Endometrium (tissue), 2 donors: ENCODE data around the gene SLC1A1.
"Not testable (repeated sequence)": the region's sequence is repeated elsewhere in the genome, so short reads cannot be mapped to it uniquely, and the experiment has no call there.

Experiments used
- FAIRE-seq: peaks from 2 replicates; lab custom pipeline; 2012; peaks lifted over from hg19 to GRCh38; lab: Jason Lieb, UNC
- donor health status: control.
- donor health status: control.

SLC1A1 gene

GRCh38 chr9:4581035-4581760, 90.9 kb downstream of the SLC1A1 start:
- FAIRE-seq, result no peak

- no peak for FAIRE-seq
Measured at GRCh38 chr9:4581861-4582565, 91.7 kb downstream of the SLC1A1 start.

GRCh38 chr9:4583001-4583400, 92.7 kb downstream of the SLC1A1 start:
- no peak for FAIRE-seq

DNA sequence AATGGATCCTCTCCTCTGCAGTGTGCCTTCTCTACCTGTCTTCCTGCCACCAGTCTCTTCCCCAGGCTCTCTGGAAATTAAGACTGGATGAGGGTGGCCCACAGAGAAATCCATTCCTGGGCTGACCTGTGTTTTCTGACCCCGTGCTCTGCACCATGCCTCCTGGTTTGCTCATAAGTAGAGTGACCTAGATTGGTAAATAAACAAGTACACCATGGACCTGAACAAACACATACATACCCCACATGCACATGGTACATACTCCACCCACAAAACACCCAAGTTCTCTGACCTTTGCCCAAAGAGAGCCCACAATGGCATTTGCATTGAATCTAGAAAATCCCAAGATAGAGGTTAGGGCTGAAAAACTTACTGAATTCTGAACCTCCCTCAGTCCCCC, 94.4 kb downstream of the SLC1A1 start:
- no peak for FAIRE-seq

- FAIRE-seq, result no peak
Measured at GRCh38 chr9:4585135-4585534, 94.9 kb downstream of the SLC1A1 start.

DNA sequence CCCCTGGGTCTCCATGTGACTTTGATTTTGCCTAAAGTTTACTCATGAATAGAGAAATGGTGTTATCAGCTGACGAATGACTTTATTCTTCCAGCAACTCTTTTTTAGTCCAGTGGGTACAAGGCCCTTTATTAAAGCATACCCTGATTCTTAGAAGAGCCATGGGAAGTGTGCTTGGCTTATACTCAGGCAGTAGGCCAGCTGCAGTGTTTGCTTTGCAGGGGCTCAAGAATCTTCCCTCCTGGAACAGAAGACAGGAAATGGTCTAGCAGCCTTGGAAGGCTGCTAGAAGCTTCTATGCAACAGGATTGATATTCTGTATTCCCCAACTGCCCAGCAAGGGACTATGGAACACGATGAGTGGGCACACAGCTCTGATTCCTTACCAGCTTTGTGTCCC, 98.5 kb downstream of the SLC1A1 start:
- FAIRE-seq, result no peak

- FAIRE-seq, result no peak
Measured at GRCh38 chr9:4590430-4591122, 100.3 kb downstream of the SLC1A1 start.

- FAIRE-seq, result no peak
Measured at GRCh38 chr9:4591123-4591500, 100.8 kb downstream of the SLC1A1 start.

DNA sequence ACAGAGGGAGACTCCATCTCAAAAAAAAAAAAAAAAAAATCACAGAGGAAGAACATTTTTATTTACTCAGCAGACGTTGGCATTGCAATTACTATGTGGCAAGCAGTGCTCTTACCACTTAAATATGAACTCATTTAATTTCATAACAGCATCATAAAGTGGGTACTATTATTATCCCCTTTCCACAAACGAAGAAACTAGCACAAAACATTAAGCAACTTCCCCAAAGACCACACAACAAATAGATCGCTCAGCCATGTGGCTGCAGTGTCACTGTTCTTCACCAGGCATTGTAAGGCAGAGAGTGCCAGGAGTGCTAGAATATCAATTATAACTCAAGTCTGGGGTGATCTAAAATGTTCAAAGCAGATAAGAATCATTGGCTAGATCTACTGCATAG, 102.0 kb downstream of the SLC1A1 start:
- no peak for FAIRE-seq

- no peak for FAIRE-seq
Measured at GRCh38 chr9:4592886-4593285, 102.6 kb downstream of the SLC1A1 start.

GRCh38 chr9:4594545-4594944, 104.3 kb downstream of the SLC1A1 start:
- no peak for FAIRE-seq

DNA sequence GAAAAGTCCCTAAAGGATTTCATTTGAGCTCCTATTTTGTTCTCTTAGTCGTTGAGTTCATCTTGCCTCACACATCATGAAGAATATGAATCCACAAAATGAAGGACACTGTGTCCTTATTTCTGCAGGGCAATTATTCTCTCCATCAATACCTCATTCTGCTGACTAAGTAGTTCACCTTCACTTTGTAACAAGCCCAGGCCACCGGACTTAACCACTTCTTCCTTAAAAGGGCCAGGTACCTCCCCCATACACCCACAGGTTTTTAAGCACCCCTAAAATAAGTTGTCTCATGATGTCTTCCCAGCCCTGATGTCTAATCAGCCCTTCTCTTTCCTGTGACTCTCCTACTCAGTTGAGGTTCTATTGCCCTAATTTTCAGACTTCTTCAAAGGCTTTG, 104.7 kb downstream of the SLC1A1 start:
- no peak for FAIRE-seq

DNA sequence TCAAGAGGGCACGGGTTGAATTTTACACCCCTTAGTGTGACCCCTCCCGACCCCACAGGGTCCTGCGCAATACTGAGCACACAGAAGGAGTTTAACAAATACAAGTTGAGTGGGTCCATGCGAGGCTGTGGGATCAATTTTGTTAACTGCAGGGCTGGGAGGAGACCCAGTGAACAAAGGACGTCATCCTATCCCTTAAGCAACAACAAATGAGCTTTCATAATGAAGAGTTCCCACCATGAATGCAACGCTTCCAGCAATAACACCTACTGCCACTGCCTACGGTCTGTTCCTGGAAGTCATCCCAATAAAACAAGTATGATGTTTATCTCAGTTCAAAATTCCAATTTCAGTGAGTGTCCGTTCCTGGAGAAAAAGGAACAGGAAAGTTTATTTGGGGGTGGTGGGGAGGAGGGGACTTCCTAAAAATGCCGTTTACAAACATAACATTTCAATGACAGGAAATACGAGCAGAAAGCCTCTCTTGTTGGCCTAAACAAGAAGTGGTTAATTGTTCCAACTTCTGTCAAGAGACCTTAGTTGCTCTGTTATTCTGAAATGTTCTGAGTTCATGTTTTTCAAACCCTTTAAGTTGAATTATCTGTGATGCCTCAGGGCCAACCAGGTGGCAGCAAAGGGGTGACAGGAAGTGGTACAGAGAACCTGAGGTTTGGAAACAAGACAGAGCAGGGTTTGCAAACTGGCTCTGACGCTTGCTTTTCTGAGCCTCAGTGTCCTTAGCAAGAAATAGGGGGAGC, 106.1 kb downstream of the SLC1A1 start:
- FAIRE-seq, result no peak

DNA sequence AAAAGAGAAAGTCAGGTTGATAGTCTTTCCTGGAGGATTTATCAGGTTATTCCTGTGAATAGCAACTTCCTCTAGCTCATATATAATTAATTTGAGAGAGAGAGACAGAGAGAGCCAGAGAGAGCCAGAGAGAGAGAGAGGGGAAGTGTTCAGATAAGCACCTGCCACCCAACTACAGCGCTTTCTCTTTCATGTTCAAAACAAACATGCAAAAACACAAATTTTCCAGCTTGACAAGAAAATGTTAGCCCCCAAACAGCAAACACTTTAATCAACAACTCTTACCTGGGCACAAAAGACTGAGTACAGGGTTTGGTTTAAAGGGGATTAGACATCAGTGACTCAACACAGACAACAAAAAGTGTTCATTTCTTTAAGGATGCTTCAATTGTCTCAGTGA, 110.1 kb downstream of the SLC1A1 start:
- no peak for FAIRE-seq

DNA sequence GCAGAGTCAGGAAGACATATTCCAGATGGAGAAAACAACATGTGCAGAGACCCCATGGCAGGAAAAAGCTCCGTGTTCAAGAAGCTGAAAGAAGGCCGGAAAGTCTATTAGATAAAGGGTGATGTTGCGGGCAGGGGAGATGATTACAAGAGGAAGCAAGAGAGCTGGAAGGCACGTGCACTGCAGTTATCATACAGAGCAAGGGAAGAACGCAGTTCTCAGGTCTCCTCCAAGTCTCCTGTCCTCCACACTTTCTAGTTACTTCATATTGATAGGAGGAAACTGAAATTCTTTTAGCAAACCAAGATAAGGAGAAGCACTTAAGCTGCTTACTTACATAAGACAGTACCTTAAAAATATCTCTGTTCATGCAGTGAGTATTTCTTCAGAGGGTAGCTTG, 113.6 kb downstream of the SLC1A1 start:
- FAIRE-seq, result no peak

DNA sequence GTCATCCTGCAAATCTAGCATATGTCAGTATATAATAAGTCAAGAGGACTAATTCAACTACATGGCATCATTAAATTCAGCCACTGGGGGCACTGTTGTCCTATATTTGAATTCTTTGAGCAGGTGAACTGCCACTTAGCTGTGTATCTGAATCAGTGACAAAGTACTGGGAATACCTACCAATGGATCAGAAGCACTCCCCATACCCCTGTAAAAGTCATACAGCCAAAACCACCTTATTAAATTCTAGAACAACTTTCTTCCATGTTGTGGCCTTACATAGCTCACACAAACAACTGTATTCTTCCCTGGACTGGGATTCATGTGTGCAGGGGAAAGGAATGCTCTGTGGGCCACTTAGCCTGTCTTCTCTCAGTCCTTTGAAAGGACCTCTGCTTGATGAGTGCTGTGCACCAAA, 114.4 kb downstream of the SLC1A1 start:
- no peak for FAIRE-seq

GRCh38 chr9:4606033-4606432, 115.8 kb downstream of the SLC1A1 start:
- not testable (repeated sequence) for FAIRE-seq

GRCh38 chr9:4614627-4615026, 124.4 kb downstream of the SLC1A1 start:
- no peak for FAIRE-seq

- FAIRE-seq, result no peak
Measured at GRCh38 chr9:4615251-4615650, 125.0 kb downstream of the SLC1A1 start.

DNA sequence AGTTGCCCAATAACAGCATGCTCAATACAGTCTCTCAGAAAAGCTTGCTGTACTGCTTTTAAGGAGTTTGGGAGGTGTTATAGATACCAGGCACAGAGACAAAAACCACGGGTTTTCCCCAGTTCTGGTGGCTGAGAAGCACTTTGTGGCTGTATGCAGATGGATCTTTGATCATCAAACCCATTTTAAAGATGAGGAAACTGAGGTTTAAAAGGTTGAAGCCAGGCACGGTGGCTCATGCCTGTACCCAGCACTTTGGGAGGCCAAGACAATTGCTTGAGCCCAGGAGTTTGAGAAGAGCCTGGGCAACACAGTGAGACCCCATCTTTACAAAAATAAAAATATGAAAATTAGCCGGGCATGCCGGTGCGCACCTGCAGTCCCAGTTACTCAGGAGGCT, 125.5 kb downstream of the SLC1A1 start:
- no peak for FAIRE-seq

DNA sequence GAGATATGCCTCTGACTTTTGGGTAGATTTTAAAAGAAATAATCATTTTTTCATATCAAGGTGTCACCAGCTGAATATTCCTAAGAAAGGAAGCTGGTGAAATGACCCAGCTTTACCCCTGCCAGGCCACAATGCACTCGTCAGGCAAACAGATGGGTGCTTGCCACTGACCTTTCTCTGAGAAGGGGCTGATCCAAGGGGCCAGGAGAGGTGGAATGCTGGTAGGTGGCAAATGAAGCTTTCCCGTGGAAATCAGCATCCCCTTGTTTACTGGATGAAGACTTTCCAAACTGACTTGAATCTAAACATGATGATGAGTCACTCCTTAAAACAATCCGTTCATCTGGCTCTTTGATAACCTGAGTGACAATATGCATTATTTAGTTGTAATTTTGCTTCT, 127.5 kb downstream of the SLC1A1 start:
- FAIRE-seq, result no peak

DNA sequence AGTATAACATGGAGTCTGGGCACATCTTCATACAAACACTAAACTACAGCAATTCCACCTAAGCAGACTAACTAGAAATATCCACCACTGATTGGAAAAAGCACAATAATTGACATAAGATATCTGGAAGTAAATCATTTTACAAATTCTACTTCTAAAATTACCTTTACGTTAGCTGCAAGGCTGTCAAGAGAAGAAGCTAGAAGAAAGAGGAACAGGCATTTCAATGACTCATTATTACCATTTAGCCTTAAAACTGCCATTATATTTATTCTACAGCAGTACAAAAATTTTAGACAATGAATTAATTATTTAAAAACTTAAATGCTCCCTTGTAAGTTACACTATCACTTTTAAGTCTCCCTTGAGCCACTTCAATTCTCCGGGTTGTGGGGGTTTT, 128.4 kb downstream of the SLC1A1 start:
- no peak for FAIRE-seq
